CD8-positive, alpha-beta memory T cell (primary cell): ENCODE results near the gene MMP12. TPM values are rescaled to one million over a fixed set of nuclear protein-coding genes. Genes with fewer than 3 reads are reported as not detected.

ENCODE experiments used
- CTCF ChIA-PET: fragments of 350-600 bp; sonication (Branson Sonifier 250); formaldehyde crosslinking; loops from one replicate; lab custom pipeline; 2021; ENCODE audit warnings: antibody characterized with exemption; lab: Charles Lee
- POLR2A ChIA-PET: fragments of 350-600 bp; sonication (Branson Sonifier 250); formaldehyde crosslinking; loops from one replicate; lab custom pipeline; 2021; ENCODE audit warnings: antibody characterized with exemption; lab: Charles Lee
- DNase-seq, 5 donors: peaks; one replicate each; pipeline versions ENCODE4 v3.0.0 to v3.0.0-alpha.2; 2020 to 2022; ENCODE audit warnings: mixed read lengths in 1 of 5
- H3K27ac ChIP-seq: one replicate; pipeline ENCODE4 v1.7.0; 2013; ENCODE audit warnings: low read depth, mild to moderate bottlenecking, low read length, moderate library complexity
- H3K27me3 ChIP-seq: 2 replicates; pipeline ENCODE4 v1.7.0; 2013; ENCODE audit warnings: low read length, mild to moderate bottlenecking; ENCODE audit not compliant: insufficient read depth, poor library complexity, severe bottlenecking
- H3K36me3 ChIP-seq: 2 replicates; pipeline ENCODE4 v1.7.0; 2013; ENCODE audit warnings: mild to moderate bottlenecking, low read length, moderate library complexity; ENCODE audit not compliant: insufficient read depth
- H3K4me1 ChIP-seq: 2 replicates; pipeline ENCODE4 v1.7.0; 2013; ENCODE audit warnings: mild to moderate bottlenecking, low read length, moderate library complexity; ENCODE audit not compliant: insufficient read depth
- H3K4me3 ChIP-seq: 2 replicates; pipeline ENCODE4 v1.7.0; 2013; ENCODE audit warnings: mild to moderate bottlenecking, low read length
- H3K9me3 ChIP-seq: 2 replicates; pipeline ENCODE4 v1.7.0; 2013; ENCODE audit warnings: mild to moderate bottlenecking, low read length
- H3K27ac Mint-ChIP-seq, 8 donors: one replicate each; pipeline ENCODE4 v1.8.0; 2020 to 2021; ENCODE audit warnings: mixed read lengths in 8 of 8, mild to moderate bottlenecking in 6 of 8, inconsistent platforms in 3 of 8, moderate library complexity in 3 of 8
- H3K27me3 Mint-ChIP-seq, 2 donors: one replicate each; pipeline ENCODE4 v1.8.0; 2020 to 2021; ENCODE audit warnings: mixed read lengths in 2 of 2, mild to moderate bottlenecking in 1 of 2, moderate library complexity in 1 of 2
- H3K36me3 Mint-ChIP-seq, 3 donors: one replicate each; pipeline ENCODE4 v1.8.0; 2020 to 2021; ENCODE audit warnings: mixed read lengths in 3 of 3, inconsistent platforms in 1 of 3, mild to moderate bottlenecking in 1 of 3
- H3K4me1 Mint-ChIP-seq, 3 donors: one replicate each; pipeline ENCODE4 v1.8.0; 2020 to 2021; ENCODE audit warnings: mixed read lengths in 3 of 3, inconsistent platforms in 1 of 3, mild to moderate bottlenecking in 1 of 3
- H3K4me3 Mint-ChIP-seq, 7 donors: one replicate each; pipeline ENCODE4 v1.8.0; 2020 to 2021; ENCODE audit warnings: mixed read lengths in 7 of 7, mild to moderate bottlenecking in 6 of 7, moderate library complexity in 4 of 7, inconsistent platforms in 2 of 7
- H3K9me3 Mint-ChIP-seq, 5 donors: one replicate each; pipeline ENCODE4 v1.8.0; 2020 to 2022; ENCODE audit warnings: mixed read lengths in 5 of 5, mild to moderate bottlenecking in 3 of 5, moderate library complexity in 2 of 5, inconsistent platforms in 1 of 5
- polyA plus RNA-seq: library from polyadenylated mRNA; unstranded; fragments of 300-500 nt; fragmentation: Illumina TruSeq; gene quantifications from one replicate; pipeline ENCODE4 v1.2.3, GENCODE V29; 2021
- total RNA-seq, 2 experiments: library from RNA; stranded (reverse); gene quantifications; one replicate each; pipeline ENCODE4 v1.2.3, GENCODE V29; 2021

The MMP12 gene
- total and polyA plus RNA-seq, 3 experiments from 2014 or later, result not detected

DNA sequence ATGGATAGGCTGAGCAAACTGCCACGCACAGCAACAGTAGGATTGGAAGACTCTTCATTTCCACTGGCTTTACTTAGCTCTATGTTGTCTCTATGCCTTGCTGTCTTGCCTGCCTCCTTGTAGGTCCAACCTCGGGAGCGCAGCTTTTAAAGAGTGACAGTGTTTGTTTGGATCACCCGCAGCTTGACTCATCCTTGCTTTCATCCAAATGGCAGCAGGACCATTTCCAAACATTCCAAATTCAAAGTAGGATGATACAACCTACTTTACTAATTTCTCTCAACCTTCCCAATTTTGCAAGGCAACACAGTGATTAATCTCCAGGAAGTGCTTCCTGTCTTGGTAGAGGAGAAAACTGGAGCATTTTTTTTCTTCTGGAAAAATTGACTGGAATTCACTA lies 31.3 kb downstream of the MMP12 start, which contains the start of gene MMP3:
TSS of gene MMP3 (minus strand) at position 121 of the 400 bp plus-strand sequence. CDS start at position 58, 63 bp downstream.
- Histone ChIP-seq H3K9me3 (no peaks in the 10 kb centered on the region), H3K27ac (no peak within 1 kb of the TSS)
- CTCF ChIA-PET, result no interaction called here

DNA sequence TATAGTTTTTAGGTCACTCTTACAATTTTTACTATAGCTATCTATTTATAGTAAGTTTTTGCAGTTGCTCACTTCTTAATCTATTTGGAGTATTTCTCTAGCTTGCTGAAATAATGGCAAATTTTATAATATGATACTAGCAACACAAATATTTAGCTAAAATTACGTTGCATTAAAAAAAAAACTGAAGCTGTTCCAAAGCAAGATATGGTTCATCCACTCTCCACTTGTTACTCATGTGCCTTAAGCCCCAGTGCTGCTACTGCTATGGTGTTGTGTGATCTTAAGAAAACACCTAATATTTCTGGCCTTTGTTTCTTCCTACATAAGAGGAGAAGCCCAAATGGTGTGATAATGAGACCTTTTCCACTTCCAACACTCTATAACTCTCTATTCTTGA lies 31.9 kb downstream of the MMP12 start:
- no peak overlapping the region for H3K4me3 Mint-ChIP-seq

More for the DNA sequence above, 31.3 kb downstream of the MMP12 start, which contains the start of gene MMP3:
- no peaks in the 10 kb centered on the region for H3K9me3 Mint-ChIP-seq
- H3K4me1 Mint-ChIP-seq, result no peaks in the 10 kb centered on the region
- no peaks in the 10 kb centered on the region for H3K36me3 Mint-ChIP-seq
- no peaks in the 10 kb centered on the region for H3K36me3 ChIP-seq
- no peaks in the 10 kb centered on the region for H3K4me1 ChIP-seq
- no peak within 1 kb of the TSS for H3K4me3 ChIP-seq
- H3K27me3 ChIP-seq, result no peaks in the 10 kb centered on the region
- DNase-seq, result no peak
- no peak within 1 kb of the TSS for H3K4me3 Mint-ChIP-seq
- POLR2A ChIA-PET, result no interaction called here
- H3K27me3 Mint-ChIP-seq, result peaks cover 0 to 8% of the 10 kb centered on the region in 2 donors
- no peak within 1 kb of the TSS for H3K27ac Mint-ChIP-seq

GRCh38 chr11:102840018-102840417 lies 34.8 kb downstream of the MMP12 start:
- CTCF ChIA-PET, result no interaction called here
- DNase-seq, result no peak

More for the DNA sequence above, 31.9 kb downstream of the MMP12 start:
- H3K36me3 ChIP-seq, result no peaks in the 10 kb centered on the region
- ChIA-PET CTCF (no interaction called here), POLR2A (no interaction called here)
- no peak overlapping the region for H3K27ac Mint-ChIP-seq
- H3K9me3 Mint-ChIP-seq, result no peaks in the 10 kb centered on the region
- H3K4me1 ChIP-seq, result no peaks in the 10 kb centered on the region
- no peaks in the 10 kb centered on the region for H3K36me3 Mint-ChIP-seq
- DNase-seq, result no peak
- H3K4me3 ChIP-seq, result no peak overlapping the region
- H3K9me3 ChIP-seq, result no peaks in the 10 kb centered on the region
- H3K27ac ChIP-seq, result no peak overlapping the region
- no peaks in the 10 kb centered on the region for H3K4me1 Mint-ChIP-seq
- H3K27me3 ChIP-seq, result no peaks in the 10 kb centered on the region
- H3K27me3 Mint-ChIP-seq, result peaks cover 0 to 8% of the 10 kb centered on the region in 2 donors

DNA sequence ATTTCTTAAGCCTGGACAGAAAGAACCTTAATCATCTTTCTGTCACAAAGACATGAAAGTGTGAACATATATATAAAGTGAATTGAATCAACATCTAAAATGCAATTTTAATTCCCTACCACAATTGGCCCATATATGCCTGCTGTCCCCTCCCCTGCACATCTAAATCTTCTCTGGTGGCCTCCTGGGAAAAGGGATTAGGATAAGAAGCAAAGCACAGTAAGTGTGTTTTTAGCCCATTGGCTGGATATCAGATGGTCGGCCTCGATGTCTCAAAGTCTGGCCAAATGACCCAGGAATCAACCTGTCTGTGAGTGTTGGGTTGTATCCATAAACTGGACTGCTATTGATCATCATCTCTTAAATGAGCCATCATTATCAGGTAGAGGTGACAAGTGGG lies 37.1 kb downstream of the MMP12 start:
- Mint-ChIP-seq H3K36me3 (no peaks in the 10 kb centered on the region), H3K27me3 (peaks cover 0 to 4% of the 10 kb centered on the region in 2 donors), H3K4me1 (no peaks in the 10 kb centered on the region), H3K27ac (no peak overlapping the region), H3K4me3 (no peak overlapping the region), H3K9me3 (peaks cover 0 to 2% (median 0%) of the 10 kb centered on the region in 5 donors)
- DNase-seq, result no peak
- H3K4me1 ChIP-seq, result no peaks in the 10 kb centered on the region
- H3K27ac ChIP-seq, result no peak overlapping the region
- H3K9me3 ChIP-seq, result no peaks in the 10 kb centered on the region
- CTCF ChIA-PET, result no interaction called here
- no peak overlapping the region for H3K4me3 ChIP-seq
- H3K27me3 ChIP-seq, result no peaks in the 10 kb centered on the region
- POLR2A ChIA-PET, result no interaction called here
- no peaks in the 10 kb centered on the region for H3K36me3 ChIP-seq

More at GRCh38 chr11:102840018-102840417, 34.8 kb downstream of the MMP12 start:
- Mint-ChIP-seq H3K9me3 (no peaks in the 10 kb centered on the region), H3K4me1 (no peaks in the 10 kb centered on the region), H3K36me3 (no peaks in the 10 kb centered on the region), H3K4me3 (no peak overlapping the region), H3K27ac (no peak overlapping the region), H3K27me3 (peaks cover 0 to 5% of the 10 kb centered on the region in 2 donors)
- no peak overlapping the region for H3K27ac ChIP-seq
- no peaks in the 10 kb centered on the region for H3K9me3 ChIP-seq
- no peaks in the 10 kb centered on the region for H3K4me1 ChIP-seq
- POLR2A ChIA-PET, result no interaction called here
- H3K27me3 ChIP-seq, result no peaks in the 10 kb centered on the region
- H3K36me3 ChIP-seq, result no peaks in the 10 kb centered on the region
- H3K4me3 ChIP-seq, result no peak overlapping the region

DNA sequence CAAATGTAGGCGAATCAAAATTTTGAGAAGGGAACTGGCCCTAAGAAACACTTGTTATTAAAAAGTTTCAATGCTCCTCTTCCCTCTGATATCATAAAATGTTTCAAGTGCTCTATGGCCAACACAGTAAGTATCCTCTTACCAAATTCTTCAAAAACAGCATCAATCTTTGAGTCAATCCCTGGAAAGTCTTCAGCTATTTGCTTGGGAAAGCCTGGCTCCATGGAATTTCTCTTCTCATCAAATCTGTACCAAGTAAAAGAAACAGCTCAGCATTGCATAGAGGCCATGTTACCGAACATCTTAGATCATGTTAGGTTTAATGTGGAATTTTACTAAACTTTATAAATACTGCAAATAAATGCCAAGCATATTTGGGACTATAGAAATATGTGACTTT lies 37.6 kb downstream of the MMP12 start:
- Histone ChIP-seq H3K36me3 (no peaks in the 10 kb centered on the region), H3K27ac (no peak overlapping the region), H3K4me3 (no peak overlapping the region), H3K9me3 (no peaks in the 10 kb centered on the region), H3K4me1 (no peaks in the 10 kb centered on the region), H3K27me3 (no peaks in the 10 kb centered on the region)
- H3K36me3 Mint-ChIP-seq, result no peaks in the 10 kb centered on the region
- no peaks in the 10 kb centered on the region for H3K4me1 Mint-ChIP-seq
- H3K4me3 Mint-ChIP-seq, result no peak overlapping the region
- peaks cover 2 to 6% of the 10 kb centered on the region in 2 donors for H3K27me3 Mint-ChIP-seq
- no peak overlapping the region for H3K27ac Mint-ChIP-seq
- peaks cover 0 to 2% (median 0%) of the 10 kb centered on the region in 5 donors for H3K9me3 Mint-ChIP-seq
- ChIA-PET POLR2A (no interaction called here), CTCF (no interaction called here)
- no peak for DNase-seq

GRCh38 chr11:102836290-102836875 lies 38.4 kb downstream of the MMP12 start:
- no peak for DNase-seq
- H3K27ac ChIP-seq, result no peak overlapping the region
- H3K4me3 Mint-ChIP-seq, result no peak overlapping the region
- ChIA-PET CTCF (no interaction called here), POLR2A (no interaction called here)
- H3K27me3 ChIP-seq, result no peaks in the 10 kb centered on the region
- peaks cover 0 to 2% (median 0%) of the 10 kb centered on the region in 5 donors for H3K9me3 Mint-ChIP-seq
- H3K27me3 Mint-ChIP-seq, result peaks cover 9% of the 10 kb centered on the region in 2 donors
- no peaks in the 10 kb centered on the region for H3K36me3 Mint-ChIP-seq
- no peaks in the 10 kb centered on the region for H3K9me3 ChIP-seq
- no peaks in the 10 kb centered on the region for H3K36me3 ChIP-seq
- no peak overlapping the region for H3K27ac Mint-ChIP-seq
- no peaks in the 10 kb centered on the region for H3K4me1 ChIP-seq
- no peak overlapping the region for H3K4me3 ChIP-seq
- H3K4me1 Mint-ChIP-seq, result peaks cover 0 to 3% (median 0%) of the 10 kb centered on the region in 3 donors

- H3K36me3 Mint-ChIP-seq, result no peaks in the 10 kb centered on the region
- peaks cover 20 to 29% of the 10 kb centered on the region in 2 donors for H3K27me3 Mint-ChIP-seq
- H3K4me1 Mint-ChIP-seq, result peaks cover 0 to 3% (median 0%) of the 10 kb centered on the region in 3 donors
- Histone ChIP-seq H3K27me3 (no peaks in the 10 kb centered on the region), H3K4me3 (no peak overlapping the region), H3K27ac (no peak overlapping the region), H3K9me3 (no peaks in the 10 kb centered on the region), H3K4me1 (no peaks in the 10 kb centered on the region), H3K36me3 (no peaks in the 10 kb centered on the region)
- H3K27ac Mint-ChIP-seq, result no peak overlapping the region
- no peak overlapping the region for H3K4me3 Mint-ChIP-seq
- H3K9me3 Mint-ChIP-seq, result peaks cover 0 to 3% (median 0%) of the 10 kb centered on the region in 5 donors
- ChIA-PET CTCF (no interaction called here), POLR2A (no interaction called here)
- DNase-seq, result no peak
Observed at GRCh38 chr11:102833731-102834130, 41.1 kb downstream of the MMP12 start.

GRCh38 chr11:102832612-102833011 lies 42.2 kb downstream of the MMP12 start:
- no peak overlapping the region for H3K27ac ChIP-seq
- no peaks in the 10 kb centered on the region for H3K27me3 ChIP-seq
- POLR2A ChIA-PET, result no interaction called here
- DNase-seq, result no peak
- peaks cover 0 to 3% (median 0%) of the 10 kb centered on the region in 5 donors for H3K9me3 Mint-ChIP-seq
- H3K9me3 ChIP-seq, result no peaks in the 10 kb centered on the region
- peaks cover 0 to 3% (median 0%) of the 10 kb centered on the region in 3 donors for H3K4me1 Mint-ChIP-seq
- peaks cover 20 to 29% of the 10 kb centered on the region in 2 donors for H3K27me3 Mint-ChIP-seq
- no peak overlapping the region for H3K27ac Mint-ChIP-seq
- no peaks in the 10 kb centered on the region for H3K4me1 ChIP-seq
- CTCF ChIA-PET, result no interaction called here
- no peaks in the 10 kb centered on the region for H3K36me3 ChIP-seq
- H3K36me3 Mint-ChIP-seq, result no peaks in the 10 kb centered on the region
- H3K4me3 ChIP-seq, result no peak overlapping the region
- no peak overlapping the region for H3K4me3 Mint-ChIP-seq
